Spleen (tissue), 7 donors: ENCODE measurements around the gene CYP27C1.

Source experiments
- POLR2A ChIP-seq, 3 donors: fragments of 450-650 bp; IDR thresholded peaks; one replicate each; pipeline ENCODE4 v1.5.1; 2017; ENCODE audit warnings: antibody characterized with exemption in 3 of 3, mild to moderate bottlenecking in 1 of 3
- POLR2AphosphoS5 ChIP-seq, 3 donors: sonication (generic); formaldehyde crosslinking; IDR thresholded peaks; one replicate each; pipeline ENCODE4 v1.5.1; 2017; ENCODE audit warnings: antibody characterized with exemption in 3 of 3
- TF ChIP-seq, protein P1 (sequence below), 11 experiments: fragments of 200-600 bp in 7 of 11; fragments of 450-650 bp in 4 of 11; sonication (generic) in 4 of 11; IDR thresholded peaks in 8 of 11; conservative IDR thresholded peaks in 3 of 11; 1 replicate in 7 of 11; 2 replicates in 4 of 11; pipeline versions ENCODE4 v1.4.0 to v1.8.0; 2016 to 2021; ENCODE audit warnings: antibody characterized with exemption in 11 of 11, inconsistent platforms in 4 of 11, mild to moderate bottlenecking in 1 of 11
- donor health status: DM: no; HTN: no; CAD: no; lungs with moderate emphysema.
- donor health status: DM: no; HTN: no; CAD: no.
- donor health status: DM: no; HTN: no; CAD: no.

DNA sequence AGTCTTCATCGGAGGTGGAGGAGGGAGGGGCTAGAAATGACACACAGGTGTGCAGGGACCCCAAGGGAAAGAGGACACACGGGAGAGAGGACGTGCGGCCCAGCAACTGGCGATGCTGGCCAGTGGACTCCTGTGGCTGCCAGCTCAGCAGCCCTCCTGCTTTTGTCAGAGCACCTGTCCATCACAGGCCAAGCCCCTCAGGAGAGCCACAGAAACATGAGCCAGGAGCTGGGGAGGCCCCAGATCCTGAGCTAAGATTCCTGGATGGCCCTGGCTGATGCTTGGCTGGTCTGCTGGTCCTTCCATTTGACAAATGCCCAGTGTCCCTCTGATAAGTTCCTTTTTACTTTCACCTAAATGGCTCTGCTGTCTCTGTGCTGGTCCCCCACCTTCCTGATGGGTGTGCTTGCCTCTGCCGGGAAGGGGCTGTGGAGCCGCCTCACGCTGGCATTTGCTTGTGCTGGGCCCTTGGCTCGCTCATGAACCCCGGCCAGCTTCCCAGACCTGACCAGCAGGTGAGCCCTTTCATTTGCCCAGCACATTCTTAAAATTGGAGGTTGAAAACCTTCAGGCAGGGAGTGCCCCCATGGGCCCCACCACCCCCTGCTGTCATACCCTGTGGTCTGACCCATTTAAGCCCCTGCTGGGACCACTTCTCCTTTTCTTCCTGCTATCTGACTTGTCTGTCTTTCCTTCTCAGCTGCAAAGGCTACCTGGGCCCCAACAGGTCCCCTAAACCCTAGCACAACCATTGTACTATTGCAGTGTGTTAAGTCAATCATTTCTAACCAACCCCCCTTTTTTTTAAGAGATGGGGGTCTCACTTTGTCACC lies 37.3 kb downstream of the CYP27C1 start:
- TF ChIP-seq, protein P1, sequence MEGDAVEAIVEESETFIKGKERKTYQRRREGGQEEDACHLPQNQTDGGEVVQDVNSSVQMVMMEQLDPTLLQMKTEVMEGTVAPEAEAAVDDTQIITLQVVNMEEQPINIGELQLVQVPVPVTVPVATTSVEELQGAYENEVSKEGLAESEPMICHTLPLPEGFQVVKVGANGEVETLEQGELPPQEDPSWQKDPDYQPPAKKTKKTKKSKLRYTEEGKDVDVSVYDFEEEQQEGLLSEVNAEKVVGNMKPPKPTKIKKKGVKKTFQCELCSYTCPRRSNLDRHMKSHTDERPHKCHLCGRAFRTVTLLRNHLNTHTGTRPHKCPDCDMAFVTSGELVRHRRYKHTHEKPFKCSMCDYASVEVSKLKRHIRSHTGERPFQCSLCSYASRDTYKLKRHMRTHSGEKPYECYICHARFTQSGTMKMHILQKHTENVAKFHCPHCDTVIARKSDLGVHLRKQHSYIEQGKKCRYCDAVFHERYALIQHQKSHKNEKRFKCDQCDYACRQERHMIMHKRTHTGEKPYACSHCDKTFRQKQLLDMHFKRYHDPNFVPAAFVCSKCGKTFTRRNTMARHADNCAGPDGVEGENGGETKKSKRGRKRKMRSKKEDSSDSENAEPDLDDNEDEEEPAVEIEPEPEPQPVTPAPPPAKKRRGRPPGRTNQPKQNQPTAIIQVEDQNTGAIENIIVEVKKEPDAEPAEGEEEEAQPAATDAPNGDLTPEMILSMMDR (IDR thresholded peaks at IDR 0.05 in 8 of 11, conservative IDR thresholded peaks at IDR 0.05 in 3 of 11) = no peak
- TF ChIP-seq POLR2AphosphoS5 (IDR thresholded peaks at IDR 0.05) = no peak
- no peak for TF ChIP-seq POLR2A (IDR thresholded peaks at IDR 0.05)
